GM19438 (cell line): ENCODE measurements around the gene SIRT1.
"Not testable (repeated sequence)": the region's sequence is repeated elsewhere in the genome, so short reads cannot be mapped to it uniquely, and the experiment has no call there.

Experiments
- ATAC-seq: cut with Tn5 transposase; IDR thresholded peaks from one replicate; pipeline ENCODE4 v1.9.1; 2021; ENCODE audit warnings: low read depth; ENCODE audit not compliant: unreplicated experiment

SIRT1 gene

DNA sequence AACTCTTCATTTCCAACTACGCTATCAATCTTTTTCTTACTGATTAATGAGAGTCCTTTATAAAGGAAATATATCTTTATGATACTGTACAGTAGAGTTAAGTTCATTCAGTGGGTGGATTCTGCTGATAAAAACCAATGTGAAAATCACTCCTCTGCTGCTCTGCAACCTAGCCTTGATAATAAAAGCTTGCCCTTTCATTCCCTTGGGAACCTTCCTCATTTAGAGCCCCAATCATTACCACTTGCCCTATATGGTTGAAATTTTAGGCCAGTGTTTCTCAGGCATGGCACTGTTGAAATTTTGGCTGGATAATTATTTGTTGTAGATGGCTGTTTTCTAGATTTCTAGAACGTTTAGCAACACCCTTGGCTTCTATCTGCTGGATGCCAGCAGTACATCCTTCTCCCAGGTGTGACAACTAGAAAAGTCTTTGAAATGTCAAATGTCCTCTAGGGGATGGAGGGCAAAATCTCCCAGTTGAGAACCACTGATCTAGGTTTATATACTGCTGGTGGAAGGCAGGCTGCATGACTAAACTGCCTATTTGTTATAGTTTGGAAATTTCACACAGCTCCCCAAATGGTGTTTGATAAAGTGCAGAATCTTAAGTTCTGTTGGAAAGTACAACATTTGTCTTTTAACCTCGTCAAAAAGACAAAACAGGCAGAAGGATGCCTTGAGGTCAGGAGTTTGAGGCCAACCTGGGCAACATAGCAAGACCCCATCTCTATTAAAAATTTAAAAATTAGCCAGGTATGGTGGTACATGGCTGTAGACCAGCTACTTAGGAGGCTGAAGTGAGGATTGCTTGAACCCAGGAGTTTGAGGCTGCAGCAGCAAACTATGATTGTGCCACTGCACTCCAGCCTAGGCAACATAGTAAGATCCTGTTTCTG, 8.9 kb upstream of the SIRT1 start:
- ATAC-seq, result no peak

DNA sequence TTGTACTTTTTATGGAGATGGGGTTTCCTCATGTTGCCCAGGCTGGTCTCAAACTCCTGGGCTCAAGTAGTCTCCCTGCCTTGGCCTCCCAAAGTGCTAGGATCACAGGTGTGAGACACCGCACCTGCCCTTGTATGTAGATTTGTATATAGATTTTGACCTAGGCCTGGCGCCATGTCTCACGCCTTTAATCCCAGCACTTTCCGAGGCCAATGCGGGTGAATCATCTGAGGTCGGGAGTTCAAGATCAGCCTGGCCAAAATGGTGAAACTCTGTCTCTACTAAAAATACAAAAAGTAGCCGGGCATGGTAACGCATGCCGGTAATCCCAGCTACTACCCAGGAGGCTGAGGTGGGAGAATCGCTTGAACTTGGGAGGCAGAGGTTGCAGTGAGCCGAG, 7.0 kb upstream of the SIRT1 start:
- not testable (repeated sequence) for ATAC-seq

DNA sequence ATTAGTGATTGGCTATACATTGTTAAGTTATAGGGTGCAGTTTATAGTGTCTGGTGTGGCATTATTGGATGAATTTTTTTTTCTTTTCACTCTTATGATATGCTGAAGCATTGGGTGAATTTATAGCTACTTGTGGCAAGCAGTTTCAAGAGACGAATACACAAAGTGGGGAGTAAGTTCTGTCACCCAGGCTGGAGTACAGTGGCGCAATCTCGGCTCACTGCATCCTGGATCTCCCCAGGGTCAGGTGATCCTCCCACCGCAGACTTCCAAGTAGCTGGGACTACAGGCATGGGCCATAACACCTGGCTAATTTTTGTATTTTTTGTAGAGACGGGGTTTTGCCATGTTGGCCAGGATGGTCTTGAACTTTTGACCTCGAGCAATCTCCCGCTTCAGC, 6.3 kb upstream of the SIRT1 start:
- ATAC-seq, result no peak

DNA sequence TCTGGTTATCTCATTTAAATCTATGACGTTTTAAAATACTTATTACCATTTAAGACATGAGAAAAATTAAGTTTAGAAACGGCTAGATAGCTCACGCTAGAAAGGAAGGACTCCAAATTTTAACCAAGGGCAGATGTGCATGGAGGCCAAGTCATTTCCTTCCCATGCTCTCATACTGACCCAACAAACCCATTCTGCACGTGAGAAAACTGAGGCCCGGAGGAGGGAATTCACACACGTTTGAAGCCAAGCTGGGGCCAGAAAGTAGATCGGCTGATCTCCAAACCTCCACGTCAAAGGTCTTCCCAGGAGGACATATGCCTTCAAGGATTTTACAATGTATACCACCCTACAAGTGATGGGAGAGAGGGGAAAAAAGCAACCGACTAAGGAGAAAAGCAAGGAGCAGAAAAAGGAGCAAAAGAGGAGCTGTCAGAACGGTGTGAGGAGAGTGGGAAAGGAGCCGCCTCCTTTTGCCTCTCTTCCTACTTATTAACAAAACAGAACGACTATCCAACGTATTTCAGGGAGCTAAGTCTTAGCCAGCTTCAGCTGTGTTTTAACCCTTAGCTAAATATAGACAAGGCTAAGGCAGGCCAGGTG, 645 bp upstream of the SIRT1 start:
- ATAC-seq, result no peak

DNA sequence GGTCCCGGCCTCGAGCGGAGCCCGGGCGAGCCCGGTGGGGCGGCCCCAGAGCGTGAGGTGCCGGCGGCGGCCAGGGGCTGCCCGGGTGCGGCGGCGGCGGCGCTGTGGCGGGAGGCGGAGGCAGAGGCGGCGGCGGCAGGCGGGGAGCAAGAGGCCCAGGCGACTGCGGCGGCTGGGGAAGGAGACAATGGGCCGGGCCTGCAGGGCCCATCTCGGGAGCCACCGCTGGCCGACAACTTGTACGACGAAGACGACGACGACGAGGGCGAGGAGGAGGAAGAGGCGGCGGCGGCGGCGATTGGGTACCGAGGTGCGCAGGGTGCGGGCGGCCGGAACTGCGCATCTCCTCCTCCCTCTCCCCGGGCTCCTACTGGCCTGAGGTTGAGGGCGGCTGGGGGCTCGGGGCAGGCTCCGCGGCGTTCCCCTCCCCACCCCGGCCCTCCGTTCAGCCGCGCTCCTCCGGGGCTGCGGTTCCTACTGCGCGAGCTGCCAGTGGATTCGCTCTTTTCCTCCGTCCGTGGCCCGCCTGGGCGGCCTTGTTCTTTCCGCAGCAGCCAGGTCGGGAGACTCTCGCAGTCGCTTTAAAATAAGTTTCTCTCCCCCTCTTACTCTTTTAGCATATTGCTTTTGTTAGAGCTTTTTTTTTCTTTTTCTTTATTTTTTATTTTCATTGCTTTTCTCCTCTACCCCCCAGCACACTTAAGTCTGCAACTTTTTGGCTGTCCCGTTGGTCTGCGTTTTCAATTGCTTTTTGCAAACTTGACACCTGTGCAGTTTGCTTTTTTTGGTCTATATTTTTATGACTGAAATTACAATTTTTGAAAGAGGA, 600 bp downstream of the SIRT1 start:
- peak; percentile 57 for ATAC-seq

DNA sequence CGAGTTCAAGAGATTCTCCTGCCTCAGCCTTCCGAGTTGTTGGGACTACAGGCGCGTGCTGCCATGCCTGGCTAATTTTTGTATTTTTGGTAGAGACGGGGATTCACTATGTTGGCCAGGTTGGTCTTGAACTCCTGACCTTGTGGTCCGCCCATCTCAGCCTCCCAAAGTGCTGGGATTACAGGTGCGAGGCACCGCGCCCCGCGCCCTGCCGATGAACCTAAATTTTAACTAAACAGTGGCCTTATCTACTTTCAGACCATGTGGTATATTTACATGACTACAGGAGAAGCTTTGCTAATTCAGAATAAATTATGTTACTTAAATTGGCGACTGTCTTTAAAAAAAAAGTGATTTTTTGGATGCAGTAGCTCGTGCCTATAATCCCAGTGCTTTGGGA, 9.2 kb downstream of the SIRT1 start:
- ATAC-seq, result no peak

DNA sequence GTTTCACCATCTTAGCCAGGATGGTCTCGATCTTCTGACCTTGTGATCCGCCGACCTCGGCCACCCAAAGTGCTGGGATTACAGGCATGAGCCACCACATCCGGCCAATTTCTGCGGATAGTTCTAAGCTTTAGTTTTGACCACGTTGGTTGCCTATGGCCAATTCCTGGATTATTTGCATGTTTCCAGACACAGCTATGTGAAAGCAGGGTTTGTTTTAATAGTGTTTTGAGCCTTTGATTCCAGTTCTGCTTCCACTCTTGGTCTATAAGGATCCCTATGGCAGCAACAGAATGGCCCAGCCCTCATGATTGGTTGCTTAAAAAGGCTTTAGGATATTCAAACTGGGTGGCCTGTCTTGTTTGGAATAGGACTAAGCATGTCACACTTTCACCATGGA, 19.1 kb downstream of the SIRT1 start:
- ATAC-seq, result no peak

DNA sequence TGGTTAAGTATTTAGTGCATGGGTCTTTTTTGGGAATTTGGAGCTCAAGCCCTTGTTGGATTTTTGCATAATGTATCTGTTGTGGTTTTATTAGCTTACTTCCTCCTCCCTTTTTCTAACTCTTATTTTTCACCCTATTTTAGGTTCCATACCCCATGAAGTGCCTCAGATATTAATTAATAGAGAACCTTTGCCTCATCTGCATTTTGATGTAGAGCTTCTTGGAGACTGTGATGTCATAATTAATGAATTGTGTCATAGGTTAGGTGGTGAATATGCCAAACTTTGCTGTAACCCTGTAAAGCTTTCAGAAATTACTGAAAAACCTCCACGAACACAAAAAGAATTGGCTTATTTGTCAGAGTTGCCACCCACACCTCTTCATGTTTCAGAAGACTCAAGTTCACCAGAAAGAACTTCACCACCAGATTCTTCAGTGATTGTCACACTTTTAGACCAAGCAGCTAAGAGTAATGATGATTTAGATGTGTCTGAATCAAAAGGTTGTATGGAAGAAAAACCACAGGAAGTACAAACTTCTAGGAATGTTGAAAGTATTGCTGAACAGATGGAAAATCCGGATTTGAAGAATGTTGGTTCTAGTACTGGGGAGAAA, 28.0 kb downstream of the SIRT1 start:
- no peak for ATAC-seq

DNA sequence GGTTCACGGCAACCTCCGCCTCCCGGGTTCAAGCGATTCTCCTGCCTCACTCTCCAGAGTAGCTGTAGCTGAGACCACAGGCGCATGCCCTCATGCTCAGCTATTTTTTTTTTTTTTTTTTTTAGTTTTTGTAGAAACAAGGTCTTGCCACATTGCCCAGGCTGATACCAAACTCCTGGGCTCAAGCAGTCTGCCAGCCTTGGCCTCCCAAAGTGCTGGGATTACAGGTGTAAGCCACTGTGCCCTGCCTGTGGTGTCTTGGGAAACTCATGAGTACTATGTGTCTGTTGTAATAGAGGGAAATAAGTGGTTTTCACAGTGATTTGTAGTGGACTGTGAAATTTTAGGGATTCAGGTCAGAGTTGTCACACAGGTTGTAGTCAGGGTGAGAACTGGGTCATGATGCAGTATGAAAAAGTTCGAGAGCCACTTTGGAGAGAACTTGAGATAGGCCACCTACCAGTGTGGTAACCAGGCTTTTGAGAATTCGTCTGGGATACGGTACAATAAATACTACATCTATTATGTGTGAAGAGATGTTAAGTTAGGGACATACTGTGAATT, 30.4 kb downstream of the SIRT1 start:
- no peak for ATAC-seq

DNA sequence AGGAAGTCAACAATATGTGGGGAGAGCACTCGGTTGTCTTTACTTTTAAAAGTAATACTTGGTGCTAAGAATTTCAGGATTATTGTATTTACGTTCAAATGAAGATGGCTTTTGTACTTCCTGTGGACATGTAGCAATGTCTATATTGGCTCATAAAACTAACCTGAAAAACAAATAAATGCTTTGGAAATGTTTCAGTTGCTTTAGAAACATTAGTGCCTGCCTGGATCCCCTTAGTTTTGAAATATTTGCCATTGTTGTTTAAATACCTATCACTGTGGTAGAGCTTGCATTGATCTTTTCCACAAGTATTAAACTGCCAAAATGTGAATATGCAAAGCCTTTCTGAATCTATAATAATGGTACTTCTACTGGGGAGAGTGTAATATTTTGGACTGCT, 32.7 kb downstream of the SIRT1 start:
- ATAC-seq, result no peak

DNA sequence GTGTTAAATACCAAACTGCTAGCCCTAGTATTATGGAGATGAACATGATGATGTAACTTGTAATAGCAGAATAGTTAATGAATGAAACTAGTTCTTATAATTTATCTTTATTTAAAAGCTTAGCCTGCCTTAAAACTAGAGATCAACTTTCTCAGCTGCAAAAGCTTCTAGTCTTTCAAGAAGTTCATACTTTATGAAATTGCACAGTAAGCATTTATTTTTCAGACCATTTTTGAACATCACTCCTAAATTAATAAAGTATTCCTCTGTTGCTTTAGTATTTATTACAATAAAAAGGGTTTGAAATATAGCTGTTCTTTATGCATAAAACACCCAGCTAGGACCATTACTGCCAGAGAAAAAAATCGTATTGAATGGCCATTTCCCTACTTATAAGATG, 33.2 kb downstream of the SIRT1 start:
- ATAC-seq, result no peak

DNA sequence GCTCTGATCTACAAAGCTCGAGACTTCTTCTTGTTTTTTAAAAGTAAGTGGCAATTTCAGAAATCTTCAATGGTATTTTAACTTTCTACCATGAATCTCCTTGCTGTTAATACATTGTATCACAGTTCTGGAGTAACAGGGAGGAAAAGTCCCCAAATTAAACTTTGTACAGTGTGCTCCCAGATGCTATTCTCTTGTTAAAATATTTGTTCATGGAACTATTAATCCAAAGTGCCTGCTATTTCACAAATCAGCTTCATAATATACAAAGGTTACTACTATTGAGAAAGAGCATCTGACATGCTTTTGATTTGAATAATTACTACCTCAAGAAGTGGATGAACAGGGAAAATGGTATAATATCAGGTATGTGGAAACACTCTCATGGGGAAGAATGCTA, 36.6 kb downstream of the SIRT1 start:
- ATAC-seq, result no peak

DNA sequence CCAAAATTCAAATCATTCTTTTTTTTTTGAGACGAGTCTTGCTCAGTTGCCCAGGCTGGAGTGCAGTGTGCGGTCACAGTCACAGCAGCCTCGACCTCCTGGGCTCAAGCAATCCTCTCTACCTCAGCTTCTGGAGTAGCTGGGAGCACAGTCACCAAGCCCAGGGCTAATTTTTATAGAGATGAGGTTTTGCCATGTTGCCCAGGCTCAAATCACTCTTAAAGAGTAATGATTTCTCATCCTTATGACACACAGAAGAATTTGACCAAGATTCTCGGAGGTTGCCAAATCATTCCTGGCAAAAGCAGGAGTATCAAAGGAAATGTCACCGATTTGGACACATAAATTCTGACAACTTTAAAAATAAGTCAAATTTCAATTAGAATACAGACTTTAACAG, 39.1 kb downstream of the SIRT1 start:
- no peak for ATAC-seq

DNA sequence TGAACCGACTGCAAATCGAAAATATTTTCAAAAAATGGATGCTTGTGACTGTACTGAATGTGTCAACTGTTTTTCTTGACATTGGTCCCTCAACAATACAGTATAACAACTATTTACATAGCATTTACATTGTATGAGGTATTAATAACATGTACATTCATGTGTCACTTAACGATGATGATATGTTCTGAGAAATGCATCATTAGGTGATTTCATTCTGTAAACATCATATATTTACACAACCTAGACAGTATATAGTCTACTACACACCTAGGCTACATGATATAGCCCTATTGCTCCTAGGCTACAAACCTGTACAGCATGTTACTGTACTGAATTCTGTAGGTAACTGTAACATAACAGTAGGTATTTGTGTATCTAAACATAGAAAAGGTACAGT, 39.7 kb downstream of the SIRT1 start:
- no peak for ATAC-seq

DNA sequence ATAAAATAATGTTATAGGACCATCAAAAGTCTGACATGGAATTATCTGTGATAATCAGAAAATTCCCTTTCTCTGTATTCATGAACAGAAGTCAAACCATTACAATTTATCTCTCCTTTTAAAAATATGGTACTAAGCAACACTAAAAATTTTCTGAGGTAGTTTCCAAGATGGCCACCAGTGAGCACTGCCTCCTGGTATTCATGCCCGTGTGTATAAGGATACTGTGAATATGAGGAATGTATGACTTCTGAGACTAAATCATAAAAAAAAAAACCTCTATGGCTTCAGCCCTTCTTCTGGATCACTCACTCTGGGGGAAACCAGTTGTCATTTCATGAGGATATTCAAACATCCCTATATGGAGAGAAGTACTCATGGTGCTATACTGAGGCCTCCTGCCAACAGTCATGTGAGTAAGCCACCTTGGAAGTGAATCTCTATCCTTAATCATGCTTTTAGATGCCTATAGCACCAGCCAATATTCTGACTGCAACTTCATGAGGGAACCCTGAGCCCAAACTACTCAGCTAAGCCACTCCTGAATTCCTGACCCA, 41.1 kb downstream of the SIRT1 start:
- ATAC-seq, result no peak

DNA sequence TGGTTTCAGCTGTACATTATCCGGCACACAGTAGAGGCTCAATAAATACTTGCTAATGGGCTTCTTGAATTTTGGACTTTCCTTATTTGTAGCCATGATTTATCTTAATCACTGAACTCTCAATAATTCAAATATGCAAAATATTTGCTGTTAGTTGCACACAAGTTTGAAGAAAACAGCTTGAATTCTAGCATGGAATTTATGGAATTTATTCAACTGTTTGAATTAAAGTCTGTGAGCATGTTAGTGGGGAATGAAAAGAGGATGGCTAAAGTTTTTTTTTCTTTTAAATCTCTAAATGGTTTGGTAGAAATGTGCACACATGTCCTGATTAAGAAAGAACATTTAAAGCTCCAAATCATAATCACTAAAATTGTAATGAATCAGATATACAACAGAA, 42.5 kb downstream of the SIRT1 start:
- no peak for ATAC-seq

DNA sequence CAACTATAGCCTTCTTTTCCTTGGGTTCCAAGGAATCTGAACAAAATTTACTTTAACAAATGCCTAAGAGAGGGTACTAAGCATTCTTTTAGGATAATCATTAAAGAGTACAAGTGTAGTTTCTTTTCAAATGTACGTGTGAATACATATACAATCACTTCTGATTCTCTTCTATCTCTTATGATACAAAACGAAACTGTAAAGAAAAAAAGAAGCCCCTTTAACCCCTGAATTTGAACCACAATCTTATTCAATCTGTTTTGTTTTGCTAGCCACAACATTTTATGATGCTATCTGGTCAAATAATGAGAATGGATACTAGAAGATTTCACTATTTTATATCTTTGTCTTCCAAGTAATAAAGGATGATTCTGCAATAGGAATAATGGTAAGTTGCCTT, 48.7 kb downstream of the SIRT1 start:
- ATAC-seq, result no peak

DNA sequence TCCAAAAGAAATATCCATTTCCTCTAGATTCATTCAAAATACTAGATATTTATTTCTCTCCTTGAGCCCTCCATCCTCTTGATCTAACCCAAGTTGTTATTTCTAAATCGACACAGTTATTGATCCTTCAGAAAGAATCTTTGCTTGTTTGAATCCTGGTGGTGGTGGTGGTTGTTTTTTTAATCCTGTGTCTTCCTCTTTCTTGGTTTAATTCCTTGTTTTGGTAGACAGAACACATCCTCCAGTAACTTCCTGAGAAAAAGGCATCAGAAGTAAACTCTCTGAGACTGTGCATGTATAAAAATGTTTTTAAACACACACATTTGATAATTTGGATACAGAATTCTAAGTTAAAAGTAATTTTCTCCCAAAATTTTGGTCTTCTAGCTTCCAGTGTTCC, 49.9 kb downstream of the SIRT1 start:
- ATAC-seq, result no peak

DNA sequence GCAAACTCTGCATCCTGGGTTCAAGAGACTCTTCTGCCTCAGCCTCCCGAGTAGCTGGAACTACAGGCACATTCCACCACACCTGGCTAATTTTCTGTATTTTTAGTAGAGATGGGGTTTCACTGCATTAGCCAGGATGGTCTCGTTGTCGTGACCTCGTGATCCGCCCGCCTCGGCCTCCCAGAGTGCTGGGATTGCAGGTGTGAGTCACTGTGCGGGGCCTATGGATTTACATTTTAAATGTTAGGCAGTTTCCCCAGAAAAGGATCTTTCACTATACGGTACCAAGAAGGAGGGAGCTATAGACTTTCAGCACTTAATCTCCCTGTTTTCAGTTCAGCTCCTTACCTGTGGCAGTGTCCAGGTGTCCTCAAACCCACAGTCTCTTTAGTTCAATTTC, 50.8 kb downstream of the SIRT1 start:
- no peak for ATAC-seq

DNA sequence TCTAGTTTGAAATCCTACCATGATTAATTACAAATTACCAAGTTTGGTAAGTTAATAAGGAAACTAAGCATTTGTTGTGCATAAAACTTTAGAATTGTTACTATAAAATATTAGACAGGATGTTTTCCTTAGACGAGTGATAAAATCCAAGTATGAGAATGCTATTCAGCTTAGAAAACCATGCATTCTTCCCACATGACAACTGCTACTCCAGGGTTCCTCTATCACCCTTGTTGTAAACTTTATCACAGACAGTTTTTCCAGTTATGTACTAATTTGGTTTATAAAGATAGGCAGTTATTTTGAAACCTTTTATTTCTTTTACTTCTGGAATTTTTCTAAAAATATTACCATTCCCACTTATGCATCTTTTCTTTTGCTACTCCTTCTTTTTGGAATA, 52.0 kb downstream of the SIRT1 start:
- no peak for ATAC-seq
